Raji (cell line): Measurements from ENCODE around the gene PMEPA1.

ENCODE experiments used
- POLR2A ChIP-seq: IDR thresholded peaks from 2 replicates; pipeline ENCODE4 v1.6.1; 2011; ENCODE audit warnings: low read depth, low read length, control low read depth; ENCODE audit not compliant: insufficient read depth

Gene PMEPA1

DNA sequence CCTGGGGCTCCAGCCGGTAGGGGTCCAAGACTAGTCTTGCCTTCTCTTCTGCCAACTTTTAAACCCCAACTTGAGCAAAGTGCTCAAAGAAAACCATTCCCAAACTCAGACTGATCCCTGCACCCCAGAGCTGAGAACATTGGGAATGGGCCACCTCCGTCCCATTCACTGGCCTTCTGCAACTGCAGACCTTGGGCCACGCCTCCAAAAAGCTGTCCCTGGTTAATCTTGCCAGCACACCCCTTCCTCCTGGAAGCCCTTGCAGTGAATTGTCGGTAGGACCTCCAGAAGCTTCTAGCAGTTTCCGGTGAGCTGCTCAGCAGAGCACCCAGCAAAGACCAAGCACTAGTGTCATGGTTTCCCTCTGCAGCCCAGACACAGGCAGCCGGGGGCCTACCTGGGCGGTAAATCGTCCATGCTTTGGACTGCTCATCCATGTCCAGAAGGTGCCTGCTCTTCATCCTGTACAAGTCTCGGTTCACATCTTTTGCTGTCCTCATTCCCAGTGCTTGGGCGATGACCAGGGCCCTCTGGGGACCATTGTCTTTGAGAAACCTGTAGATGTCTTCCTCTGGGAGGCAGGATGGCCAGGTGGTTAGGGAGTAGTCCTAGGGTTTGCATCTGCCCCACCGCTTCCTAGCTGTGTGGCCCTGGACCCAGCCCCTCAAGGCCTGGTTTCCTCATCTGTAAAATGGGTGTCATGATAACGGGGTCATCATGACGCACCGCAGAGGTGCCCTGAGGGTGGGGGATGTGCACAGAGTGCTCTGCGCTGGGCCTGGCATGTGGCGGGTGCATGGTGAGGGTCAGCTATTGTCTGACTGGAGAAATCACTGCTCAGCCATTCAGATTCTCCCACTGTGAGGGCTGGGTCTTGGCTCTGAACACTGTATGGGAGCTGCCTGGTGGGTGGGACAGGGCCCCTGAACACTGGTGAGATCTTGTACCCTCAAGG lies 95.0 kb downstream of the PMEPA1 start:
- no peak for TF ChIP-seq POLR2A

DNA sequence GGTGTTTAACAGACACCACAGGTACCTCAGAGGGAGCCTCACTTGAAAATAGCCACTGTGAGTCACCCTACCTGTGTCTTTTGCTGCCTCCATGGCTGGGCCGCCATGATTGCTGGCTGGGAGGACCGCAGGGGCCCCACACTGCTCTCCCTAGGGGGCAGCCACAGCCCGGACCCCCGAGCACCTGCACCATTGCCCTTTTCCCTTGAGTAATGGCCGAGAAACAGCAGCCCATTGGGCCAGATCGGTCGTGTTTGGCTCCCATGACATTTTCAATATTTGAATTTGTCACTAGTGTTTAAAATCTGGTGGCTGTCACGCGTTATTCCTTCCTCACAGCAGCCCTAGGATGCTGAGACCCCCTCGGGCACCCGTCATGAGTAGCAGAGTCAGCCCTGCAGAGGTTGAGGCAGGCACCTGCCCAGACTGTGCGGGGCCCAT lies 96.3 kb downstream of the PMEPA1 start:
- TF ChIP-seq POLR2A = no peak

DNA sequence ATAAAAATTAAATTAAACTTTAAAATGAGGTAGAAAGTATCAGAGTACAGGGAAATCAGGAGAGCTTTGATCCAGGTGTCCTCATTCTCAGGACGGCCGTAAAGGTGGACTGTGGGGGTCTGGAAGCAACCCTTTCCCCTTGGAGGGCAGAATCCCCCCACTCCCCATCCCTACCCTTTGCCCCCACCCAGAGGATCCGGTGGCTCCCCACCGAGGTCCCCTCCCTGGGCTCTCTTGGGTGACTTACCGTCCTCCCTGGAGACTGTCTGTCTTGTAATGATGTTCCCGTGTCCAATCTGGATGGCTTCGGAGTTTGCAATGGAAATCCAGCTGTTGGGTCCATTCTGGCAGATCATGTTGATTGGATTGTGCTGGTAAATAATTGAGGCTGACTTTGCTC lies 96.9 kb downstream of the PMEPA1 start:
- TF ChIP-seq POLR2A = no peak

DNA sequence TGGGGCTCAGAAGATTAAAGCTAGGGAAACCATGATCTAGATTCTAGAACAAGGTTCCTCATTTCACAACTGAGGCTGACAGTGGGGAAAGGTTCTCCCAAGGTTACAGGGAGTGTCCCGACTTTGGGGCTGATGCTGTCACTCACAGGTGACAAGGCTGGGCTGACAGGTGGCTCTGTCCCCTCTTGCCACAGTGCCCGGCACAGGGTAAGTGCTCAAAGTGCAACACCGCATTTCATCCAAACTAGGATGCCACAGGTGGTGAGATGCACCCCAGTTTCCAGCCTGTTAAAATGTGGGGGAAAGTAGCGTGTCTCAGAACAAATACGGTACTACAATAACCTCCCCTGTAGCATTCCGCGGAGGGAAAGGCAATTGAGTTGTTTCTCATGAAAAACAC lies 97.4 kb downstream of the PMEPA1 start:
- no peak for TF ChIP-seq POLR2A

DNA sequence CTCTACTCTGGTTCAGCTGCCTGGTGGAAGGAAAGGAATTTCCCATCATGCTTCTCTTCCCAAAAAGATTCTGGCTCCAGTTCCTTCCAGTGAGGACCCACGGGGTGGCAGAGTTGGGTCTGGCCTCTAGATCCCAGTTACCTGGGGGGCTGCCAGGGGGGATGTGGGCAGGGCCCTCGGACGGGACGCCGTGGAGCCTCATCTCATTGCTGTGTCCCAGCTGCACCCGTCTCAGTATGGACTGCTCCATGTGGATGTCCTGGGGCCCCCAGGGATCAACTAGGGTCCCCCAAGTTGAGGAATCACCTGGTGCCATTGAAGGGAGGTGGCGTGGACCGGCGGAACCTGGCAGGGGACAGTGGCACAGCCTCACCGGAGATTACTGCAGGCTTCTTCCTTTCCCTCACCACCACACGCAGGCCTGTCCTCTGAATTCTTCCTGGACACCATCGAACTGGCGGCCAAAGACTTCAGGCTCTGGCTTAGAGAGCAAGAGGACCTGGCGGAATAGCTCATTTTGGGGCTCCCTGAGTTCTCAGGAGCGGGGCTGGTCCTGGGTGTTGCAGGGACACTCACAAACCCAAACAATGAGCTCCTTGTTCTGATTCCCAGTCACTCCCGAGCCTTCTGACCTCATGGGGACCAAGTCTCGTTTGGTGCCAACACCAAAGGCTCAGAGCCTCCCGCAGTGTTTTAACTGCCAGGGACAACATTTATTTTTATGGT lies 98.1 kb downstream of the PMEPA1 start:
- no peak for TF ChIP-seq POLR2A

DNA sequence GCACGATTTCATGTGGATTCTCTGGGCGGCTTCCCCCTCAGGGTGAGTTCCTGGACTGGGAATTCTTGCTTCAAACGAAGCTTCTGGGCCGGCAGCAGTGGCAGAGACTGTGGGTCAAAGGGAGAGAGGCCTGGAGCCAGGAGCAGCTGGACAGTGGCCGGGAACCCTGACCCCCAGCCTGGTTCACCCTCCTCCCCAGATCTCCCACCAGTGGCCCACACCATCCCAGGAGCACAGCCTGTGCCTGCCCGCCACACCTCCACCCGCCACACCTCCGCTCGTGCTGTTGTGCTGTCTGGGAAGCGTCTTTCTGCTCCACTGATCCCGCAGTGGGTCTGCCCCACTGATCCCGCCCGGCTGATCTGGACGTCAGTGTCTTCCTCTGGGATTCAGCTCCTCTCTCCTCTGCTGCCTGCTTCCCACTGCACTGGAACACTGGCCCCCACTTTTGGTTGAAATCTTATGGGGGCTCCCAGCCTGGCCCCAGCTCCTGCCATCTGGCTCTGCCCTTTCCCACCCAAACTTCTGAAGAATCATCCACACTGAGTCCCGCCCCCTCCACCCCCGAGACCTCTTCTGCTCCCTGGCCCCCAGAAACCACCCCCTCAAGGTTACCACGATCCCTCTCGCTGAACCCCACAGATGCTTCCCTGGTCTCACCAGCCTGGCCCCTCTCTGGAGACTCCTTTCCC lies 99.4 kb downstream of the PMEPA1 start:
- no peak for TF ChIP-seq POLR2A

DNA sequence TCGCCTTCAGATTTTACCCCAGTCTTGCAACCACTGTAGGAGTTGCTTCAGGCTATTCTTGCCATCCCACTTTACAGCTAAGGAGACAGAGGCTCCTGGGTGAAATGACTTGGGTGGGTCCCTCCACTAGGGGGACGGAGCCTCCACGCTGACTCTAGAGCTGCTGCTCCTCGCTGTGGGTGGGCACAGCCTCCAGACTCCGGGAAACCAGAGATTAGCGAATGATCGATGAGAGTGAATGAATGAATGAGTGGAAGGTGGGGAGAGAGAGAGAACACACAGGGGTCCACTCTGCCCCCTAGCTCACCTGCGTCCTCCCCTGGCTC lies 100.0 kb downstream of the PMEPA1 start:
- TF ChIP-seq POLR2A = no peak

DNA sequence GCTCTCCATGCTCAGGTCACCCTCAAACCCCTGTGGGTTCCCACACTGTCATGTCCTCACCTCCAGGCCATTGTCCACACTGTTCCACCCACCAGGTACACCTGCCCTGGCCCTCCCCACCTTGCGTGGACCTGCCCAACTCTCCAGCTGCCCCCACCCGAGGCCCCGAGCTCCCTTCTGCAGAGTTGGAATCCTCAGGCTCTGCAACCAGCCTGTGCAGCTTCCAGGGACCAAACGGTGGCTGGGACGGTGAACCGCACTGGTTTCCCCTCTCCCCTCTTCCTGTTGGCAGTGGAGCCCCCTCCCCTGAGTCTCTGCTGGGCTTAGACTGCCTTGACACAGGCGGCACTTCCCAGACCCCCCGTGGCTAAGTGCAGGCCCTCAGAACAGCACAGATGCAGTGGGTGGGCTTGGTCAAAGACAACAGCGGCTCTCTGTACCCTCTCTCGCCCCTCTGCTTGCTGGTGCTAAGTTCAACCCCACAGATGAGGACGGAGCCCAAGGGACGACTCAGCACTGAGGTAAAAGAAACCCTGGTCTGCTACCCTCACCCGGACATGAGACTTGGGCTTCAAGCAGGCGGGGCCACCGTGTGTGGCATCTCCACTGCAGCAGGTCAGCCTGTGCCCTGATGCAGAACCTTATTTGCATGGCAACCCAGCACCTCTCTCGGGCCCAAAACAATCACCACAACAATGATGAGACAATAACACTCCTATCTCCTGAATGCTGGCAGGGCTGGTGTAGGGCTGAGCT lies 100.6 kb downstream of the PMEPA1 start:
- TF ChIP-seq POLR2A = no peak

DNA sequence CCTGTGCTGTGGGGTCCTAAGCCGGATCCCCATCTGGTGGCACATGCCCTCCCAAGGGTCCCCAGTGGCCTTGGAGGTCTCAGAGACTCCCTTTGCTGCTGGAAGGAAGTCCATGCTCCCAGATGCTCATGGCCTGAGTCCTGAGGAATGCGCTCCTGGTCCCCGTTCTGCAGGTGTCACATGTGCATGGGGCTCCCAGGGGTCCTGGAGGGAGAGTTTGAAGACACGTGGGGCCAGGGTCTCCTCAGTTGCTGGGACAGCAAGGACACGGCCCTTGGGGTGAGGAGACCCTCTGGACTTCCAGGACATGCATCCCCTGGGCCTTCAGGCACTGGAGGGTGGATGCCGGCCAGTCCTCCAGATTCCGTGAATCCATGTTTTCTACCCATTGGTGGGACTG lies 101.3 kb downstream of the PMEPA1 start:
- no peak for TF ChIP-seq POLR2A

DNA sequence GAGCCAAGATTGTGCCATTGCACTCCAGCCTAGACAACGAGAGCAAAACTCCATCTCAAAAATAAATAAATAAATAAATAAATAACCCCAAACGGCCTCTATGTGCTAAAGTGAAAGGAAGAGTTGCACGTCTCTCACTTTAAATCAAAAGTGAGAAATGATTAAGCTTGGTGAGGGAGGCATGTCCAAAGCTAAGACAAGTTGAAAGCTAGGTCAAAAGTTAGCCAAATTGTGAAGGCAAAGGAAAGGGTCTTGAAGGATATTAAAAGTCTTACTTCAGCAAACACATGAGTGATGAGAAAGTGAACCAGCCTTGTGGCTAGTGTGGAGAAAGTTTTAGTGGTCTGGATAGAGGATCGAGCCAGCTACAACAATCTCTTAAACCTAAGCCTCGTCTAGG lies 103.9 kb downstream of the PMEPA1 start:
- no peak for TF ChIP-seq POLR2A

DNA sequence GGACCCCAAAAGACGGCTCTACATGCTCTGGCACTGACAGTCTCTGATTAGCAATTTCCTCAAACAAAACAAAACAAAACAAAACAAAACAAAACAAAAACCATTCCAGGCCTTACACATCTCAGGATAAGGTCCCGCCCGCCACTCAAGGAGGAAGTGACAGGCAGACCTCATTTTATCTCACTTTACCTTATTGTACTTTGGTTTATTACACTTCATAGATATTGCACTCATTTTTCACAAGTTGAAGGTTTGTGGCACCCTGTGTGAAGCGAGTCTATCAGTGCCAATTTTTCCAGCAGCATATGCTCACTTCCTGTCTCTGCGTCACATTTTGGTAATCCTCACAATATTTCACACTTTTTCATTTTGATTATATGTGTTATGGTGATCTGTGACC lies 104.8 kb downstream of the PMEPA1 start:
- TF ChIP-seq POLR2A = no peak

DNA sequence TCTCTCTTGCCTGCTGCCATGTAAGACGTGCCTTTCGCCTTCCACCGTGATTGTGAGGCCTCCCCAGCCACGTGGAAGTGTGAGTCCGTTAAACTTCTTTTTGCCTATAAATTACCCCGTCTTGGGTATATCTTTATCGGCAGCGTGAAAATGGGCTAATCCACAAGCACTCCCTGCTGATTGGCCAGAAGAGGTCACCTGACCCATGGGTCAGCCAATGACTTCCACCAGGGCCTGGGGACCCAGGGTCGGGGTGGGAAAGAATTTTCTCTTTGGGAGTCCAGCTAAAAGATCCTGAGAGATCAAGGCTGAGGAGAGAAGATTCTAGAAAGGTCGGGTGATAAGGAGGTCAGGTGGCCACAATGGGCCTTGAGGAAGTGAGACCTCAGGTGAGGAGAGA lies 106.7 kb downstream of the PMEPA1 start:
- TF ChIP-seq POLR2A = no peak

DNA sequence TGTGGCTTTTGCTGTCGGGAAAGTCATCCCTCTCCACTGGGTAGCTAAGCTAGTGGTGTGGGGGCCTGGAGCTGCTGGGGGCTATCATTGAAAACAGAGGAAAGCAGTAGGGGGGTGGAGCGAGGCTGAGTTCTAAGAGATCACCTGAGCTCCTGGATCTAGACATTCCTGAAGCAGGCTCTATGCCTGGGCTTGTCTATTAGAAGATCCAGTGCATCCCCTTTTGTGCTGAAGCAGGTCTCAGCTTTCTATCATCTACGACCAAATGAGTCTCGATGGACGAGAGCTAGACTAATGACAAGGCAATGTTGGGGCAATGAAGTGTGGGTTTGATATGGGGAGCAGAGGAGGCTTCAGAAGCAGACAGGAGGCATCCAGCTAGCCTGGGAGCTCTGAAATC lies 108.1 kb downstream of the PMEPA1 start:
- no peak for TF ChIP-seq POLR2A

DNA sequence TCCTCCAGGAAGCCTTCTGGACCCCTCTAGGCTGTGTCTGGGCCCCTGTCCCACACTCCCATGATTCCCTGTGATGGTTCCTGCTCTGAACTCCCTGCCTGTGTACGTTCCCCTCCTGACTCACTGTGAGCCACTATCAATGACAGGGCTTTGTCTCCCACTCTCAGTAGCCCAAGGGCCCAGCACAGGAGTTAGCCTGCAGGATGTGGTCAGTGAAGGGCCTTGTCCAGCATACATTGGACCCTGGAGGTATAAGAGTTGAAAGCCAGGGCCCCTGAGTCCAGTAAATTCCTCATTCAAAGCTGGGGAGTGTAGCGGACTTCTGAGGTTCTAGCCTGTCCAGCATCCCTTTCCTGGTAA lies 108.6 kb downstream of the PMEPA1 start:
- no peak for TF ChIP-seq POLR2A

DNA sequence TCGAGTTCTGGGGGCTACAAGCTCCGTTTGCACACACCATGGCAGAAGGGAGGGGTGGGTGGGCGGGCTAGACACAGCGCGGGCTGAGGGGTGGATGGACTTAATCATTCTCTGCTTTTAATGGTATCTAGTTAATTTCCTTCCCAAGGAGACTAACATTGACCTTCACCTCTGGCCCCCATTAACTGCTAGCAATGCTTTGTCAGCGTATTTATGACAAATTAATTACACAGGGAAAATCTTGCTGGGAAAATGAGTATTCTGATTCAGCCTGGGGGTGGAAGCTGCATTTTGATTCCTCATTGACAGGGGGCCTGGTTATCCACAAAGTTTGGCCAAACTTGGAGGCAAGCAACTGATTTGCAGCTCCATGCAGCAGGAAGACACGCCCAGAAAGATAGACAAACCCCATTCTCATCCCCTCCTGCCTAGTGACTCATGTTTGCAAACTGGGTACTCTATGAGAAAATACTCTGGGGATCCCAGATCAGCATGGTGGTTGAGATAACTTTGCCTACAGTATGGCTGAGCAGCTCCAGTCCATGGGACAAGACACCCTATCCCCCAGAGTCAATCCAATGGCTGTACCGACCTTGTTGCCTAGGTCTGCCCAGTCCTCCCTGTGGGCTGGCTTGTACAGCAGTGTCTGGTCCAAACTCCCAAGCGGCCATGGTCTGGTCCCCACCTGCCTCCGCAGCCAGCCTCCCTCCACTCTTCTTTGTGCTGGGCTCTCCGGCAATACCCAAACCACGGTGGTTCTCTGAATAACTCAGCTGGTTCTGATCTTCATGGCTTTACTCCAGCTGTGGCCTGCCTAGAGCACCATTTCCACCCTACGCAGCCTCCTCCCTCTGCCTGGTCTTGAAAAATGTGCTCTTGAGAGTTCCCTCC lies 109.2 kb downstream of the PMEPA1 start:
- no peak for TF ChIP-seq POLR2A

DNA sequence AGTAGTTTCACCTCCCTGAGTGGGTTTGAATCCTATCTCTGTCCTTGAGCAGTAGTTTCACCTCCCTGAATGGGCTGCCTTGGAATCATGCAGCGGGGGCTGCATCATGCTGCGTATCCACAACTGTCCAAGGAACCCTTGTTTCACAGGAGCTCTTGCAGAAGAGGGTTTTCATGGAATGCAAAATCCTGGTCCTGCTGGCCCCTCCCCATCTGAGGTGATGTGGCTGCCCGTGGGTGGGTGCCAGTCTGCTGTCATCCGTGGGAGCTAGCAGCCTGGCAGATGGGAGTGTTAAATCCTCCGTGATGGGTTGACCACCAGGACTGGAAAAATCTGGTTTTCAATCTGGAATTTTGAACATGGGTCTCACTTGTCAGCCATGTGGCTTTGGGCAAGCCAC lies 111.3 kb downstream of the PMEPA1 start:
- no peak for TF ChIP-seq POLR2A
